Measurements from ENCODE around the gene PDE7B.

PDE7B gene

DNA sequence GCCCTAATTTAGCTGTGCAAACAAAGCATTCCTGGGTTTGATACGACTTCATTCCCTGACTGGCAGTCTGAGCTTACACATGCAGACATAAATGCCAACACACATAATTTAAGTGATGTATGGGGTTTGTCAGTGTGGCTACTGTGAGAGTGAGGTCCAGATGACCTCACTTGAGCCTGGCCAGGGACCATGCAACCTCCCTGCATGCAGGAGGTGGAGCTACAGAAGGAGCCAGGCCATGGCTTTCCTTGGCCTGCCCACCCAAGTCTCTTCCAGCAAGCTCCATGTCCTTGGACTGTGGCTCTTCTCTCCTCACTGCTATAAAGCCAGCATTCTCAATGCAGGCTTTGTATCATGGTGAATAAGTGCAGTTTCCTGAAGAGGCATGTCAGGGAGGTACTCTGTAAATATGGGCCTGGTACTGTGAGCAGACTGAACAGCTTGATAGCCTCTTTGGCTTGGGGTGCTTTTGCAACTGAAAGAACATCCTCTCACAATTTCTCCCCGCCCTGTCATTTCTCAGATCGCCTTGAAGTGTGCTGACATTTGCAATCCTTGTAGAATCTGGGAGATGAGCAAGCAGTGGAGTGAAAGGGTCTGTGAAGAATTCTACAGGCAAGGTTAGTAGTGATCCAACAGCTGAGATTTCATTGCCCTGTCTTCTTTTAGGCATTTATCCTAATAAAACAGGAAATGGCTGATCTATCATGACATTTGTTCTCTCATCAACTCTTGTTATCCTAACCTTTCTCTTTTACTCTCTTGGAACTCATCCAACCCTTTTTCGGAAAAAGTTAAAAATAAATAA is 329.4 kb downstream of the PDE7B start:
- H2AFZ ChIP-seq (ENCODE audit: low read length) = no peak overlapping the region
- H4K20me1 ChIP-seq (ENCODE audit: insufficient read depth, low read length) = no peaks in the 10 kb centered on the region

DNA sequence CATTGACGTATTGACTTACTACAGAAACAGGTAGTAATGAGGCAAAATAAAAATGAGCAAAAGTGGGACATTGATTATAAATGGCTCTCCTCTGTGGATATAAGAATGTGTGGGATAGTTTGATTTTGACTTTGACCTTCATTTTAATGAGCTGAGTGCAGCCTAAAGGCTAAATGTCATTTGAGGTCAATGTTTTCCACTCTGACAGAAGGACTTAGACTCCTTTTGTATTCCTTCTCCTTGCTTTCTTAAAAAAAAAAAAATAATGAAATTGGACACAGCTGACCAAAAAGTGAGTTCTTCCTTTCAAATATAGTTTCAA is 330.0 kb downstream of the PDE7B start:
- Histone ChIP-seq H3K79me2 (ENCODE audit: insufficient read depth, low read length) (no peaks in the 10 kb centered on the region), H3K9ac (ENCODE audit: low read length) (no peak overlapping the region), H3K27me3 (ENCODE audit: insufficient read depth, low read length) (no peaks in the 10 kb centered on the region), H3K4me3 (ENCODE audit: low read depth, low read length, poor library complexity, severe bottlenecking) (no peak overlapping the region), H3K4me2 (ENCODE audit: low read length) (no peak overlapping the region), H2AFZ (ENCODE audit: low read length) (no peak overlapping the region), H4K20me1 (ENCODE audit: insufficient read depth, low read length) (no peaks in the 10 kb centered on the region), H3K36me3 (ENCODE audit: insufficient read depth, low read length) (no peaks in the 10 kb centered on the region), H3K9me3 (ENCODE audit: low read length) (no peaks in the 10 kb centered on the region), H3K27ac (ENCODE audit: low read depth, low read length, poor library complexity, severe bottlenecking) (no peak overlapping the region), H3F3A (ENCODE audit: insufficient read depth, low read length) (no peaks in the 10 kb centered on the region), H3K4me1 (ENCODE audit: insufficient read depth, low read length, severe bottlenecking) (no peaks in the 10 kb centered on the region), H3K9me2 (ENCODE audit: low read depth, low read length) (no peaks in the 10 kb centered on the region)
- TF ChIP-seq, protein P1, sequence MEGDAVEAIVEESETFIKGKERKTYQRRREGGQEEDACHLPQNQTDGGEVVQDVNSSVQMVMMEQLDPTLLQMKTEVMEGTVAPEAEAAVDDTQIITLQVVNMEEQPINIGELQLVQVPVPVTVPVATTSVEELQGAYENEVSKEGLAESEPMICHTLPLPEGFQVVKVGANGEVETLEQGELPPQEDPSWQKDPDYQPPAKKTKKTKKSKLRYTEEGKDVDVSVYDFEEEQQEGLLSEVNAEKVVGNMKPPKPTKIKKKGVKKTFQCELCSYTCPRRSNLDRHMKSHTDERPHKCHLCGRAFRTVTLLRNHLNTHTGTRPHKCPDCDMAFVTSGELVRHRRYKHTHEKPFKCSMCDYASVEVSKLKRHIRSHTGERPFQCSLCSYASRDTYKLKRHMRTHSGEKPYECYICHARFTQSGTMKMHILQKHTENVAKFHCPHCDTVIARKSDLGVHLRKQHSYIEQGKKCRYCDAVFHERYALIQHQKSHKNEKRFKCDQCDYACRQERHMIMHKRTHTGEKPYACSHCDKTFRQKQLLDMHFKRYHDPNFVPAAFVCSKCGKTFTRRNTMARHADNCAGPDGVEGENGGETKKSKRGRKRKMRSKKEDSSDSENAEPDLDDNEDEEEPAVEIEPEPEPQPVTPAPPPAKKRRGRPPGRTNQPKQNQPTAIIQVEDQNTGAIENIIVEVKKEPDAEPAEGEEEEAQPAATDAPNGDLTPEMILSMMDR (IDR thresholded peaks at IDR 0.05; ENCODE audit: low read length) = no peak
- TF ChIP-seq EZH2 (IDR thresholded peaks at IDR 0.05; ENCODE audit: borderline replicate concordance, low read length) = no peak

More for the DNA sequence above, 329.4 kb downstream of the PDE7B start:
- Histone ChIP-seq H3K4me3 (ENCODE audit: low read depth, low read length, poor library complexity, severe bottlenecking) (no peak overlapping the region), H3K27ac (ENCODE audit: low read depth, low read length, poor library complexity, severe bottlenecking) (no peak overlapping the region), H3K27me3 (ENCODE audit: insufficient read depth, low read length) (no peaks in the 10 kb centered on the region), H3F3A (ENCODE audit: insufficient read depth, low read length) (no peaks in the 10 kb centered on the region), H3K79me2 (ENCODE audit: insufficient read depth, low read length) (no peaks in the 10 kb centered on the region), H3K9me2 (ENCODE audit: low read depth, low read length) (no peaks in the 10 kb centered on the region), H3K9ac (ENCODE audit: low read length) (no peak overlapping the region), H3K4me1 (ENCODE audit: insufficient read depth, low read length, severe bottlenecking) (no peaks in the 10 kb centered on the region), H3K36me3 (ENCODE audit: insufficient read depth, low read length) (no peaks in the 10 kb centered on the region), H3K9me3 (ENCODE audit: low read length) (no peaks in the 10 kb centered on the region), H3K4me2 (ENCODE audit: low read length) (no peak overlapping the region)
- TF ChIP-seq EZH2 (IDR thresholded peaks at IDR 0.05; ENCODE audit: borderline replicate concordance, low read length) = no peak
- TF ChIP-seq, protein P1 (IDR thresholded peaks at IDR 0.05; ENCODE audit: low read length) = no peak

DNA sequence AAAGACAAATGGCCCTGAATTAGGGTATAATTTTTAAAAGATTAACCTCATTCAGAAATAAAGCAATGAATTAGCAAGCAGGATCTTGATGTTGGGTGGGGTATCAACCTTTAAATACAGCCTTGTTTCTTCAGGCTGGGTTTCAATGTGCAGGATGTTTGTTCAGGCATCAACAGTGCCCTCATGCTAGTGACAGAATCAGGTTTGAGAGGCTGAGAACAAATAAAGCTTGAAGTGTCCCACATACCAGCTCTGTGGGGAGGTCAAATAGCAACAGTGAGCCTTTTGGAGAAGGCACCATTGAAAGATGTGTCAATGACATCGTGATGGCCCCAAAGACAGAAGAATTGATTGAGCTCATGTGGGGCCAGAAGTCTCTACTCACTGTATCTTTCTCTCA is 330.4 kb downstream of the PDE7B start:
- no peak overlapping the region for H3K9ac ChIP-seq (ENCODE audit: low read length)
- no peaks in the 10 kb centered on the region for H3K4me1 ChIP-seq (ENCODE audit: insufficient read depth, low read length, severe bottlenecking)
- no peaks in the 10 kb centered on the region for H3K36me3 ChIP-seq (ENCODE audit: insufficient read depth, low read length)
- H4K20me1 ChIP-seq (ENCODE audit: insufficient read depth, low read length) = no peaks in the 10 kb centered on the region
- H3K4me3 ChIP-seq (ENCODE audit: low read depth, low read length, poor library complexity, severe bottlenecking) = no peak overlapping the region
- H3K4me2 ChIP-seq (ENCODE audit: low read length) = no peak overlapping the region
- H2AFZ ChIP-seq (ENCODE audit: low read length) = no peak overlapping the region
- no peaks in the 10 kb centered on the region for H3K27me3 ChIP-seq (ENCODE audit: insufficient read depth, low read length)
- TF ChIP-seq, protein P1 (IDR thresholded peaks at IDR 0.05; ENCODE audit: low read length) = no peak
- TF ChIP-seq EZH2 (IDR thresholded peaks at IDR 0.05; ENCODE audit: borderline replicate concordance, low read length) = no peak
- H3K27ac ChIP-seq (ENCODE audit: low read depth, low read length, poor library complexity, severe bottlenecking) = no peak overlapping the region
- H3K79me2 ChIP-seq (ENCODE audit: insufficient read depth, low read length) = no peaks in the 10 kb centered on the region
- no peaks in the 10 kb centered on the region for H3F3A ChIP-seq (ENCODE audit: insufficient read depth, low read length)
- no peaks in the 10 kb centered on the region for H3K9me2 ChIP-seq (ENCODE audit: low read depth, low read length)
- no peaks in the 10 kb centered on the region for H3K9me3 ChIP-seq (ENCODE audit: low read length)

Data from OCI-LY1 (cell line).